Skin epidermis (tissue), 12 donors: Measurements from ENCODE around the gene UNC45A.
"Not testable (repeated sequence)": the region's sequence is repeated elsewhere in the genome, so short reads cannot be mapped to it uniquely, and the experiment has no call there.

Experiments
- H3K27ac ChIP-seq, 21 experiments: fragments of 200-600 bp; sonication (generic) in 11 of 21; one replicate each; pipeline ENCODE4 v1.5.0; 2020; ENCODE audit warnings: mild to moderate bottlenecking in 3 of 21, inconsistent platforms in 2 of 21, moderate library complexity in 2 of 21
- H3K4me3 ChIP-seq, 7 experiments: fragments of 200-600 bp; sonication (generic) in 2 of 7; one replicate each; pipeline ENCODE4 v1.5.0; 2020; ENCODE audit warnings: inconsistent platforms in 2 of 7, mild to moderate bottlenecking in 2 of 7, moderate library complexity in 1 of 7

UNC45A gene

GRCh38 chr15:90914305-90915080 lies 20.6 kb upstream of the UNC45A start:
- peak overlapping the region in 5 of 21 experiments; percentile 6 to 49 (median 8) for H3K27ac ChIP-seq
- no peak overlapping the region for H3K4me3 ChIP-seq

GRCh38 chr15:90915216-90915807 lies 19.8 kb upstream of the UNC45A start:
- H3K4me3 ChIP-seq: no peak overlapping the region
- H3K27ac ChIP-seq: peak overlapping the region in 7 of 21 experiments; percentile 6 to 49 (median 13)

DNA sequence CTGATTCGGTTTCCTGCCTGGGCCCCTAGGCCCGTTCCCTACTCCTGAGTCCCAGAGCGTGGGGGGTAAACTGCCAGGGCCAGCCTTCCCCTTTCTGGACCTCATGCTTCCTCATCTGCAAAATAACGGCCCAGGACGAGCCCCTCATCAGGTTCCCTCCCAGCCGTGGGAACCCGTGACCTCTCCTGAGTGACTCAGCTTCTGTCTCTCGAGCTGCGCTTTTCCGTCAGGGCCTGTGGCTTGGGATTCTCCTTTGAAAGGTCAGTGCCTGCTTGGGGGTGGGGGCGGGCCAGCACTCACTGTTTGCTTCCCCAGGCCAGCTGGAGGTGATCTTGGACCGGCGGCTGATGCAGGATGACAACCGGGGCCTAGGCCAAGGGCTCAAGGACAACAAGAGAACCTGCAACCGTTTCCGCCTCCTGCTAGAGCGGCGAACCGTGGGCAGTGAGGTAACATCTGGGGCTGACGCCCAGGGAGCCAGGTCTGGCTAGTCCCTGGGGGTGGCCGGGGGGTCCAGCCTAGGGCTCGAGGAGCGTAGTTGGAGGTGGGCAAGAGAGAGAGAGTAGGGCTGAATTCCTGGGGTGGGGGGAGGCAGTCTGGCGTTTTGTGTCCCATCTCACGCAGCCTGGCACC lies 19.2 kb upstream of the UNC45A start:
- H3K4me3 ChIP-seq: no peak overlapping the region
- peak overlapping the region in 6 of 21 experiments; percentile 6 to 70 (median 41) for H3K27ac ChIP-seq

DNA sequence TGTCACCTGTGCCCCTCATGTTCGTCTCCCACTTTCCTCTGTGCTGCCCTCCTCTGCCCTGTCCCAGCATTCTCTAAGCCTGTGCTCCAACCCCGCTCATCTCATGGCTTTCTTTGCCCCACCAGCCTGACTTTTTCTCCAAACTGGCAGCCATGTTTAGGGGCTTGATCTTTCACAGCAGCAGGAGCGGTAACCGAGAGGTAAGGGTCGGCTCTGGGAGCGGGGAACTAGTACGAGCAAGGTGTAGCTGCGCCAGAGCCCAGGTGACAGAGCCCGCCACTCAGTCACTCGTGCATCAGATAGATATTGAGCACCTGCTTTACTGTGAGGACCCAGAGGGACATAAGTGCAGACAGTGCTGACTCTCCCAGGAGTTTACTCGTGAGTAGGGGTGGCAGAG lies 18.6 kb upstream of the UNC45A start:
- Histone ChIP-seq H3K4me3 (no peak overlapping the region), H3K27ac (peak overlapping the region in 6 of 21 experiments; percentile 6 to 70 (median 41))

GRCh38 chr15:90917569-90917968 lies 17.5 kb upstream of the UNC45A start:
- Histone ChIP-seq H3K27ac (no peak overlapping the region), H3K4me3 (no peak overlapping the region)

GRCh38 chr15:90918034-90918788 lies 16.9 kb upstream of the UNC45A start:
- Histone ChIP-seq H3K27ac (no peak overlapping the region), H3K4me3 (no peak overlapping the region)

GRCh38 chr15:90918835-90919234 lies 16.2 kb upstream of the UNC45A start:
- no peak overlapping the region for H3K4me3 ChIP-seq
- H3K27ac ChIP-seq: no peak overlapping the region

GRCh38 chr15:90921887-90922286 lies 13.2 kb upstream of the UNC45A start:
- H3K4me3 ChIP-seq: no peak overlapping the region

GRCh38 chr15:90922712-90923322 lies 12.3 kb upstream of the UNC45A start:
- H3K27ac ChIP-seq, H3K4me3 ChIP-seq: not testable (repeated sequence)

More at GRCh38 chr15:90921887-90922286, 13.2 kb upstream of the UNC45A start:
- no peak overlapping the region for H3K27ac ChIP-seq

- Histone ChIP-seq H3K4me3 (no peak overlapping the region), H3K27ac (no peak overlapping the region)
Observed at GRCh38 chr15:90924375-90924774, 10.7 kb upstream of the UNC45A start.

DNA sequence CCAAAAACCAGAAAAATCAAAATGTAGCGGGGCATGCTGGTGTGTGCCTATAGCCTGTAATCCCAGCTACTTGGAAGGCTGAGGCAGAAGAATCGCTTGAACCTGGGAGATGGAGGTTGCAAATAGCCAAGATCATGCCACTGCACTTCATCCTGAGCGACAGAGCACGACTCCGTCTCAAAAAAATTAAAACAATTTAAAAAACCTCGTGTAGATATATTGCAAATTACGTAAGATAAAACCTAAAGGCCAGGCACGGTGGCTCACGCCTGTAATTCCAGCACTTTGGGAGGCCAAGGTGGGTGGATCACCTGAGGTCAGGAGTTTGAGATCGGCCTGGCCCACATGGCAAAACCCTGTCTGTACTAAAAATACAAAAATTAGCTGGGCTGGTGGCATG lies 8.3 kb upstream of the UNC45A start:
- not testable (repeated sequence) for H3K27ac ChIP-seq, H3K4me3 ChIP-seq

- H3K27ac ChIP-seq, H3K4me3 ChIP-seq: not testable (repeated sequence)
Observed at GRCh38 chr15:90928106-90928505, 7.0 kb upstream of the UNC45A start.

- H3K4me3 ChIP-seq: peak overlapping the region; percentile 50 to 85 (median 58)
Observed at GRCh38 chr15:90929246-90930019, 5.7 kb upstream of the UNC45A start.

GRCh38 chr15:90930861-90931574 lies 4.1 kb upstream of the UNC45A start:
- peak overlapping the region in 6 of 7 experiments; percentile 53 to 85 (median 60) for H3K4me3 ChIP-seq

More at GRCh38 chr15:90929246-90930019, 5.7 kb upstream of the UNC45A start:
- peak overlapping the region; percentile 37 to 97 (median 90) for H3K27ac ChIP-seq

GRCh38 chr15:90931575-90931827 lies 3.6 kb upstream of the UNC45A start:
- Histone ChIP-seq H3K27ac (peak overlapping the region in 19 of 21 experiments; percentile 56 to 94 (median 90)), H3K4me3 (peak overlapping the region in 6 of 7 experiments; percentile 50 to 89 (median 71))

More at GRCh38 chr15:90930861-90931574, 4.1 kb upstream of the UNC45A start:
- peak overlapping the region in 19 of 21 experiments; percentile 87 to 97 (median 91) for H3K27ac ChIP-seq

DNA sequence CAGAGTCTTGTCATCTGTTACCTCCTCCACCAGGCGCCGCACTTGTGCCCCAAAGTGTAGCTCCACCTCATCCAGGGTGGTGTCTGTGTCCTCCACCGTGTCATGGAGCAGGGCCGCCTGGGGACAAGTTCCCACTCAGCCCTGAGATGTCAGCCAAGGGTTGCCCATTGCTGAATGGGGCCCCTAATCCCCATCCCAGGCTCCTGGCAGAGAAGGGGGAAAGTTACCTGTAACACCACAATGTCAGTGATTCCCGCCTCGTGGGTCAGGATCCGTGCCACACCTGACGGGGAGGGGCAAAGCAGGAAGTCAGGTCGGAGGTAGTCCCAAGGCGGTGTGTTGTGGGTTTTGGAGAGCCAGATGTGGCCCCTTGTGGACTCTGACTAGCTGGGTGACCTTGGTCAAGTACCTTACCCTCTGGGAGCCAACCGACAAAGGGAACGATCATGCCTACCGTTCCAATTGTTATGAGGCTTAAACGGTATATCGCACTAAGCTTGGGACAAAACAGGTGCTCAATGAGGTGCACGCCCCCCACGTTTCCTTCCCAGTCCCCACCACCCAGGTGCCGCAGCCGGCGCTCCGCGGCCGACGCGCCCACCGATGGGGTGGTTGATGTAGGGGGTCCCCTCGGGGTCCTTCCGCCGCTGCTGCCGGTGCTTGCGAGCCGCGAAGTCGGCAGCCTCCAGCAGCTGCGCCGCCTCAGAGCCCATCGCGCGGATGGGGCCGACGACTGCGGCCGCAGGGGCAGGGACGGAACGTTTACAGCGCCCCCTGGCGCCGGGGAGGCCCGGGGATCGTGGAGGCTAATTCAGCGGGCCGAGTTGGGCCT lies 3.0 kb upstream of the UNC45A start, which contains the start of gene HDDC3:
TSS of gene HDDC3 (minus strand) at position 722 of the 832 bp plus-strand sequence. CDS start at position 713, 9 bp downstream.
- Histone ChIP-seq H3K4me3 (peak within 1 kb of the TSS; percentile 50 to 89 (median 69)), H3K27ac (peak within 1 kb of the TSS; percentile 51 to 94 (median 90))

DNA sequence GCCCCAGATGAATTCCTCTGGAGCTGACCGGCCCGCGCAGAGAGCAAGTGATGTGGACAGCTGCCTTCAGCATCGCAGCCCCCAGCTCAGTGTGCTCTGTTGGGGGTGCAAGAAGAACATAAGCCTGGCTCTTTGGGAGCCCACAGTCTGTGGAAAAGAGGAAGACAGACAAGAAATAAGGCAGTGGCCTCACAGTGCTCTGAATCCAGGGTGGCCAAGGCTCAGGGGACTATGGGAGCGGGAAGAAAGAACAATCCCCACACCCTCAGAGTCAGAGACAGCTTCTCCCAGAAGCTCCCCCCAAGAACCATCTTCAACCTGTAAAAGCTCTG lies 2.5 kb upstream of the UNC45A start:
- Histone ChIP-seq H3K27ac (peak overlapping the region in 17 of 21 experiments; percentile 73 to 94 (median 90)), H3K4me3 (peak overlapping the region in 6 of 7 experiments; percentile 57 to 89 (median 76))
